ENCODE data around the gene EVA1C. TPM values are rescaled to one million over a fixed set of nuclear protein-coding genes. Genes with fewer than 3 reads are reported as not detected.

EVA1C gene
- 10 to 100 TPM in 4 of 6 experiments, 1 to 10 TPM in 2; 2.7 to 13.8 (median 11.3) TPM for total RNA-seq (2021; fragmentation: NEBNext Ultra II Directional; extraction: Animal tissue kit (Norgen Biotek cat#: 25700))
- long read RNA-seq, partial matches to known transcripts: 1 of 1 reads
- long read RNA-seq, other reads (novel, unspliced or antisense): 0 of 1 reads

DNA sequence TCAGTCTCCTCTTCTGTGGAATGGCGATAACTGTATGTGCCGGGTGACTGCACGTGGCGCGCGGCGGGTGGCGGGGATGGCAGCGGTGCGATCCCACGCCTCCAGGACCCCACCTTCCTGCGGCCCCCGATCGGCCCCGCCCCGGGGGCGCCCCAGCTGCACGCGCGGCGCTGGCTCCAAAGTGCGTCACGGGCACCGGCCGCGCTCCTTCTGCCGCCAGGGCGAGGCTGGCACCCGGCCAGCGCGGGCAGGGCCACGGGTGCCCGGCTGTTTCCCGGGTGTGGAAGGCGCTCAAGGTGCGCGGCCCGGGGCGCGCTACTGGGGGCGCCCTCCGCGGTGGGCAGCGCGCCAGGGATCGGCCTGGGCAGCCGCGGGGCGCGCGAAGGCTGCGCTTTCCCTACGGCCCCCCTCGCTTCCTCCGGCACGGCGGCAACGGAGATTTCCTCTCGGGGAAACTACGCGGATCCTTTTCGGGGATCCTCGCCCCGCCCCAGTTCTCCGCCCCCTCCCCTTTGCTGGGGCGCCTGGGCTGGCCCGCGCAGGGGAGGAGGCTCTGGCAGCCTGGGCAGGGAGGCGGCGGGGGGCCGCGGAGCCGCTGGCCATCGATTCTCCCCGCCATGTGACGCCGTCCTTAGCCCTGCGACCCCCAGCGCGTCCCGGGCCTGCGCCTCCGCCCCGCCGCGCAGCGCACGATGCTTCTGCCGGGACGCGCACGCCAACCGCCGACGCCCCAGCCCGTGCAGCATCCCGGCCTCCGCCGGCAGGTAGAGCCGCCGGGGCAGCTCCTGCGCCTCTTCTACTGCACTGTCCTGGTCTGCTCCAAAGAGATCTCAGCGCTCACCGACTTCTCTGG lies at the start of gene EVA1C:
Gene EVA1C, plus strand, starts transcription at position 545 of the 853 bp plus-strand sequence. Its CDS starts 148 bp downstream, at position 693.
- no peaks in the 10 kb centered on the region for H3K36me3 Mint-ChIP-seq (ENCODE audit: low read depth)
- H3K27me3 Mint-ChIP-seq (ENCODE audit: insufficient read depth): peaks cover 2% of the 10 kb centered on the region; the same call in 1 of the 2 replicates
- no peak for DNase-seq
- H3K4me1 Mint-ChIP-seq (ENCODE audit: low read depth): peaks cover 41% of the 10 kb centered on the region
- H3K4me3 Mint-ChIP-seq: peak within 1 kb of the TSS; percentile 93
- H3K9me3 Mint-ChIP-seq: no peaks in the 10 kb centered on the region
- peak within 1 kb of the TSS; percentile 86 for H3K27ac Mint-ChIP-seq
- TF ChIP-seq, protein P1, sequence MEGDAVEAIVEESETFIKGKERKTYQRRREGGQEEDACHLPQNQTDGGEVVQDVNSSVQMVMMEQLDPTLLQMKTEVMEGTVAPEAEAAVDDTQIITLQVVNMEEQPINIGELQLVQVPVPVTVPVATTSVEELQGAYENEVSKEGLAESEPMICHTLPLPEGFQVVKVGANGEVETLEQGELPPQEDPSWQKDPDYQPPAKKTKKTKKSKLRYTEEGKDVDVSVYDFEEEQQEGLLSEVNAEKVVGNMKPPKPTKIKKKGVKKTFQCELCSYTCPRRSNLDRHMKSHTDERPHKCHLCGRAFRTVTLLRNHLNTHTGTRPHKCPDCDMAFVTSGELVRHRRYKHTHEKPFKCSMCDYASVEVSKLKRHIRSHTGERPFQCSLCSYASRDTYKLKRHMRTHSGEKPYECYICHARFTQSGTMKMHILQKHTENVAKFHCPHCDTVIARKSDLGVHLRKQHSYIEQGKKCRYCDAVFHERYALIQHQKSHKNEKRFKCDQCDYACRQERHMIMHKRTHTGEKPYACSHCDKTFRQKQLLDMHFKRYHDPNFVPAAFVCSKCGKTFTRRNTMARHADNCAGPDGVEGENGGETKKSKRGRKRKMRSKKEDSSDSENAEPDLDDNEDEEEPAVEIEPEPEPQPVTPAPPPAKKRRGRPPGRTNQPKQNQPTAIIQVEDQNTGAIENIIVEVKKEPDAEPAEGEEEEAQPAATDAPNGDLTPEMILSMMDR (IDR thresholded peaks at IDR 0.05): peak; percentile 41

- Mint-ChIP-seq H3K27me3 (ENCODE audit: insufficient read depth) (no peaks in the 10 kb centered on the region; the same call in 1 of the 2 replicates), H3K4me1 (ENCODE audit: low read depth) (0 out of 2 replicates have a peak, but pooled peaks cover 5% of the 10 kb centered on the region), H3K4me3 (no peak overlapping the region), H3K36me3 (ENCODE audit: low read depth) (peaks cover 51% of the 10 kb centered on the region), H3K27ac (0 out of 2 replicates have a peak overlapping the region, but pooled peaks have one; percentile 13), H3K9me3 (no peaks in the 10 kb centered on the region)
- no peak for DNase-seq
- TF ChIP-seq, protein P1 (IDR thresholded peaks at IDR 0.05): no peak
These were observed 48.1 kb upstream of the EVA1C start for GRCh38 chr21:32364387-32364786.

DNA sequence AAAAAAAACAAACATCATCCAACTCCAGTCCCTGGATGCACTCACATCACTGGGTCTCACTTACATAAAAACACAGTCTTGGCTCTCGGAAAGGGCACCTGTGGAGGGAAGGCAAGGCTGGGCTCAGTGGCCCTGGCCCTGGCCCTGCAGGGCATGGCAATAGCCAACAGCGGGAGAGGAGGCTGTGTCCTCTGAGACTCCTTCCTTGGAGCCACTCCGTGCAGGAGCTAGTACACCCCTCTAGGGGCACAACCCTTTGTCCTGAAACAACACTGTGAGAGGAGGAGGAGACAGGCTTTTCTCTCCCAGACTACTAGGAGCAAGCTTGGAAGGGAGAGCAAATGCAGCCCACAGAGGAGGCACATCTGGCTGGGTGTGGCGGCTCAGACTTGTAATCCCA lies 47.7 kb upstream of the EVA1C start:
- DNase-seq: no peak
- peak overlapping the region; percentile 13; the same call in 1 of the 2 replicates for H3K27ac Mint-ChIP-seq
- TF ChIP-seq, protein P1 (IDR thresholded peaks at IDR 0.05): no peak
- peaks cover 47% of the 10 kb centered on the region for H3K36me3 Mint-ChIP-seq (ENCODE audit: low read depth)
- no peak overlapping the region for H3K4me3 Mint-ChIP-seq
- H3K4me1 Mint-ChIP-seq (ENCODE audit: low read depth): 0 out of 2 replicates have a peak, but pooled peaks cover under 1% of the 10 kb centered on the region
- H3K9me3 Mint-ChIP-seq: no peaks in the 10 kb centered on the region
- H3K27me3 Mint-ChIP-seq (ENCODE audit: insufficient read depth): no peaks in the 10 kb centered on the region; the same call in 1 of the 2 replicates

DNA sequence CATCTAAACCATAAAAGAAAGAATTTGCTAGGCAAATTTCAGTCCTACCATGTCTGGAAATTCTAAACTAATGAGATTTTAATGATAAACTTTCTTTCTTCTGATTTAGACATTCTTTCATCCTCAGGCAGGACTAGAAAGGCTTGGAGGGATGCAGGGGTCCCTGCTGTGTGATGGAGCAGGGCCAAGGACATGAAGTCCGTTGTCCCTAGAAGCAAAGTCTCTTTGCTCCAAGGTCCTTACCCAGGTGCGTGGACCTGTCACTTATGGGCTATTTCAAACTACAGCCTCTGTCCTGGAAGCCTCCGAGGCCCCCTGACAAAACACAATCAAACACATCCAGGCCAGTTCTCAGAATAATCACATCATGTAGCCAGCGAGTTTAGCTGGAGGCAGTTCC lies 46.3 kb upstream of the EVA1C start:
- H3K4me3 Mint-ChIP-seq: no peak overlapping the region
- no peak for DNase-seq
- no peaks in the 10 kb centered on the region for H3K9me3 Mint-ChIP-seq
- H3K4me1 Mint-ChIP-seq (ENCODE audit: low read depth): peaks cover 3% of the 10 kb centered on the region
- TF ChIP-seq, protein P1 (IDR thresholded peaks at IDR 0.05): no peak
- no peaks in the 10 kb centered on the region; the same call in 1 of the 2 replicates for H3K27me3 Mint-ChIP-seq (ENCODE audit: insufficient read depth)
- H3K36me3 Mint-ChIP-seq (ENCODE audit: low read depth): peaks cover 44% of the 10 kb centered on the region
- H3K27ac Mint-ChIP-seq: no peak overlapping the region

DNA sequence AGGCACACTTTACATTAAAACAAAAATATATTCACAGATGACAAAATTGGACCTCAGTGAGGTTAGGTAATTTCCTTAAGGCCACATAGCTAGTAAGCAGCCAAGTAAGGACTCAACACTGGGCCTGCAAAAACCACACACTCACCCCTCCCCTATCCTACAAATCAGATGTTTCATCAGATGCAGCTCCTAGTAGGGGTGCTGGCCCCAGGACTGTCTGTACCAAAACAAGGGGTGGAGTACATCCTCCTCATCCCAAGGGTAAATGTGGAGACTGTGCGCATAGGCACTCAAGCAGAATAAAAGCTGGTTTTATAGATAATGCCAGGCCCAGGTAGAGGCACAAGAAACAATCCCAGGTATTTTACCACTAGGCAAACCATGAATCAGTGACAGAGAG lies 45.3 kb upstream of the EVA1C start:
- no peak for DNase-seq
- peaks cover 1% of the 10 kb centered on the region; the same call in 1 of the 2 replicates for H3K27me3 Mint-ChIP-seq (ENCODE audit: insufficient read depth)
- no peak overlapping the region for H3K4me3 Mint-ChIP-seq
- H3K4me1 Mint-ChIP-seq (ENCODE audit: low read depth): peaks cover 13% of the 10 kb centered on the region
- no peaks in the 10 kb centered on the region for H3K9me3 Mint-ChIP-seq
- TF ChIP-seq, protein P1 (IDR thresholded peaks at IDR 0.05): no peak
- no peak overlapping the region for H3K27ac Mint-ChIP-seq
- H3K36me3 Mint-ChIP-seq (ENCODE audit: low read depth): peaks cover 43% of the 10 kb centered on the region
